A549 treated with AZD9567 at 1 μM for 4 hours (cell line): ENCODE results near the gene CHCHD3. TPM values are rescaled to one million over a fixed set of nuclear protein-coding genes. Genes with fewer than 3 reads are reported as not detected.

Experiments used
- total RNA-seq: library from RNA; stranded (reverse); fragments of 200-300 nt; extraction: Qiagen RNA extraction; gene quantifications from 5 replicates; pipeline ENCODE4 v1.2.3, GENCODE V29; 2022; ENCODE audit not compliant: insufficient read depth

CHCHD3 gene
- 72.8 to 109 TPM (median 76.5 TPM) in 5 replicates for total RNA-seq

DNA sequence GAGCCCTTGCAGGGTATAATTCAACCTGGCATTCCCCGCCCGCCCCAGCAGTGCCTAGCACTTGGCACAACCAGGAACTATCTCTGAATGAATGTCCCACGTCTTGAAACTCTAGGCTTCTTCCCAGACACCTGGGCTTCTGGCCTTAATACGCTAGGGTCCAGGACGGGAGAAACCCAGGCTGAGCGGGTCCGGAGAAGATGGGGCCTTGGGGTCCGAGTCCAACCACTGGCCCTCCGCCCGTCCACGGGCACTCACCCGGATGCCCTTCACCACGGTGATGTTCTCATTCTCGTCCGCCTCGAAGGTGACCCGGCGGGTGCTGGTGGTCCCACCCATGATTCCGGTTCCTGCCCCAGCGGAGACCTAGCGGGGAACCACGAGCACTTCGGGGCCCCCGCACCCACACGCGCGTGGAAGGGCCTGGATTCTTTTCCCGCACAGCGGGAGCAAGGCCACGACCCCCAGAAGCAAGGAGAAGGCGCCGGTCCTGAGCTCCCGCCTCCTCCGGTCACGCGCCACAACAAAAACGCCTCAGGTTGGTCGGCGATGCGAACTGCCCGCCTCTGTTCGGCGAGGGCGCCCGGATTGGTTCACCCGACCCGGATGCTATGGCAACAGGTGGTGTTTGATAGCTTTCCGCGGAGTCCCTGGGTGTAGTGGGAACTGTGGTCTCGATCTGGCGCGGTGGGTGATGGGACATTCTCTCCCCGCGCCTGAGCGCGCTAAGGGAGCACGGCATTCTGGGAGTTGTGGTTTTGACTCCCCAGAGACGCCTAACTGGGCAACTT is at the start of gene CHCHD3:
CHCHD3 (minus strand) TSS at position 492 of the 791 bp plus-strand sequence; CDS start at position 339, 153 bp downstream.

Other genes with a start within 250 kb of the CHCHD3 start
- gene EXOC4, start 171.0 kb upstream of the CHCHD3 start, total RNA-seq = 18.4 to 21.0 TPM (median 19.2 TPM) in 5 replicates